Islet precursor cell (in vitro differentiated cells): ENCODE results near the gene ANKRD13B.

Source experiments
- DNase-seq: peaks from one replicate; pipeline ENCODE4 v3.0.0-alpha.2; 2018

ANKRD13B gene

DNA sequence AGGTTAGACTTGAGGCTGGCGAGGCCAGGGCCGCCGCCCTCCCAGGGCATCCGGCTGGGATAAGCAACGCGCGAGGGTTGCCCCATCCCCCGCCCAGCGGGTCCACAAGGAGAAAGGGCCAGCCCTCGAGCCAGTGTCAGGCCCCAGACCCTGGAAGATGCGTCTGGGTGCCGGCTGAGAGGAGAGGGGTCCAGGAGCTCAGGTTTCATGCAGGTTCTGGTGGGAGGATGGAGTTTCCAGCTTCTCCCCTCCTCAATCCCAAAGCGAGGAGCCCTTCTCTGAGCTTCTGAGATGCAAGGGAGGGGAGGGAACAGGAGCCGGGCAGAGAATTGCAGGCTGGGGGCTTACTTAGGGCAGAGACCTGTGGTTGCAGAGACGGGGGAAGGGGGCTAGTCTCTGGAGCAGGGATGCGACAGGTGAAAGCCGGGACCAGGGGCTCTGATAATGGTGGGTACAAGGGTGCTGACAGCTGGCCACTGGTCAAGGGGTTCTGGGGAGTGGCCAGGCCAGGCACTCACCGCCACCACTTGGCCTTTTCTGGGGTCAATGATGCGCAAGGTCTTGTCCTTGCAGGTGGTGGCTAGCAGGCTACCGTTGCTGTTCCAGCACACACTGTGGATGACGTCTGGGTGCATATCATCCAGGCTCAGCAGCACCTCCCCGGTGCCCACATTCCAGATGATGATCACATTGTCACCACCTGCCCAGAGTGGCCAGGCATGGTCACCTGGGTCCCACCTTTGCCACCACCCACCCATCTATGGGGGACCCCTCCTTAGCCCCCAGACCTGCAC, 25.5 kb downstream of the ANKRD13B start:
- DNase-seq = no peak

GRCh38 chr17:29619251-29619650, 26.3 kb downstream of the ANKRD13B start:
- peak; percentile 63 for DNase-seq

GRCh38 chr17:29620271-29620670, 27.3 kb downstream of the ANKRD13B start:
- DNase-seq = peak; percentile 92

DNA sequence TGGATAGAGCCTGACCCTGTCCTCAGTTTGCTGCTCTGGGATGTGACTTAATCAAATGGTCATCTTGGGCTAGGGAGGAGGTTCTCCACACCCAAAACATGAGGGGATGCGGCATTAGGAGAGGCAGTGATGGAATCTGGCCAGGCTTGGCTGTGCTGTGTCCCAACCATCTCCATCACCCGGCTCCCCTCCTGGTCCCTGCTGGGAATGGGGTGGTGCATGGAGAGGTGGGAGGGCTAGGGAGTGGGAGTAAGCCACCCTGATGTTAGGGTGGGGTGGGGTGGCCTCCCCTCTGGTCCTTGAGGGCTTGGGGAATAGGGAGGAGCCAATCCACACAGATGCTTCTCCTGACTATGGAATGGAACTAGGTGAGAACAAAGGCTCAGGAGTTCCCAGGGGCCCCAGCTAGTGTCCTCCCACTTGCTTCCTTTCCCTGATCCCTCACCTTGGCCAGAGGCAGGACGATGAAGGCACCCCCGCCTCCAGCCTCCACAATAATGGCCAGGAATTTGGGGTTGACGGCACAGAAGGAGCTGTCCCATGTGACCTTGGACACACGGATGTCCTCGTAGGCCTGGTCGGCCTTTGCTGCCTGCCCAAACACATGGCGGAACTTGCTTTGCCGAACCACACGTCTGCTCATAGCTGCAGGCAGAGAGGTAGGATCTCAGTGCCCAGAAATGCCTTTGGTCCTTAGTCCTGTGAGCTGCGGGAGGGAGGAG, 28.0 kb downstream of the ANKRD13B start:
- no peak for DNase-seq

GRCh38 chr17:29621751-29622194, 28.8 kb downstream of the ANKRD13B start:
- no peak for DNase-seq

DNA sequence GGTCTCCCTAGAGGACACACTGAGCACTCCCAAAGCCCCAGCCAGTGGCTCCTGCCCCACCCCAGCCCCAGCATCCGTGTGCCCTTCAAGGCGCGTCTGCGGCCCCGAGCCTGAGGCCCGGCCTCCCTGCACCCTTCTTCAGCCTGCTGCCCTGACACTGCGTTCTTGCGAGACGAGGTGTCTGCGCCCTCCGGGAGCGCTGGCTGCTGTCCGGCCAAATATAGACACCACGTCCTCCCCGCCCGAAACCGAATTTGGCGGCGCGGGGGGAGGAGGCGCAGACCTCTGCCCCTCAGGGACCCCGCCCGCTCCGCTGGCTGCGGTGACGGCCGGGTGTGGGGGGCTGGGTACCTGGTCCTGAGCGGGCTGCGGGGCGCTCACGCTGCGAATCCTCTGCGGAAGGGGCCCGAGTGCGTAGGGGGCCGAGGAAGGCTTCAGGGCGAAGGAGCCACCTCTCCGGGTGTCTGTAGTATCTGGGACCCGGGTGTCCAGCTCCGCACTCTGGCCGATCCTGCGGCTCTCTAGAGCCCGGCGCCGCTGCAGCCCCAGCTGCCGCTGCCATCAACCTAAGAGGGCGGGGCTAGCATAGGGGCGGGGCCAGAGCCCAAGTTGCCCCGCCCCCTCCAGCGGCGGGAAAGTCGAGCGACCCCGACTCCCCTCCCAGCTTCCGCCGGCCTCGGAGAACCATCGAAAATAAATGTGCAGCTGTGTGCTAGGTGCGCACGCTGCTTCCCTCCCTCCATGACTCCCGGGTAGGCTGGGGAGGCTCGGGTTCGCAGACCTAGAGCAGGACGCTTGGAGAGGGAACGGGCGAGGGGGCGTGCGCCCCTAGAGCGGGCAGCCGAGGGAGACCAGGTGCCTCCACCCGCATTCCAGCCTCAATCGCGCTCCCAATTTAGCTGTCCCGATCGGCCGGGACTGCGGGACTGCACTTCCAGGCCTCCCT, 29.7 kb downstream of the ANKRD13B start, which contains the start of gene CORO6:
Gene CORO6, minus strand, starts transcription at position 576 of the 946 bp plus-strand sequence. CDS start 1,491 bp downstream, outside the sequence.
- DNase-seq = peak; percentile 91

DNA sequence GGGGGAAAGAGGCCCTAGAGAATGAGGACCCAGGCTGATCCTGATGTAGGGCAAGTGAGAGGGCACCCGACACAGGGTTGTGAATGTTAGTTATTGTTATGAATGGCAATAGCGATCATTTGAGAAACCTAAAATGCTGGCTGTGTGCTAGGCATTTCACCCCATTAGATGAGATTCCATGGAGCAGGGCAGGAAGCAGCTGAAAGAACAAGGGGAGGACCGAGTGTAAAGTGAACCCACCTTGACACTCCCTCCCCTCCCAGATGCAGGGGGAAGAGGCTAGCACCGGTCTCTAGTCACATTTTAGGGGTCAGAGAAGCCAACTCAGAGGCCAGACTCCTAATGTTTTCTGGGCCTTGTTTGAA, 30.3 kb downstream of the ANKRD13B start:
- no peak for DNase-seq

GRCh38 chr17:29624586-29624985, 31.7 kb downstream of the ANKRD13B start:
- DNase-seq = no peak

GRCh38 chr17:29625037-29625750, 32.3 kb downstream of the ANKRD13B start:
- DNase-seq = no peak

DNA sequence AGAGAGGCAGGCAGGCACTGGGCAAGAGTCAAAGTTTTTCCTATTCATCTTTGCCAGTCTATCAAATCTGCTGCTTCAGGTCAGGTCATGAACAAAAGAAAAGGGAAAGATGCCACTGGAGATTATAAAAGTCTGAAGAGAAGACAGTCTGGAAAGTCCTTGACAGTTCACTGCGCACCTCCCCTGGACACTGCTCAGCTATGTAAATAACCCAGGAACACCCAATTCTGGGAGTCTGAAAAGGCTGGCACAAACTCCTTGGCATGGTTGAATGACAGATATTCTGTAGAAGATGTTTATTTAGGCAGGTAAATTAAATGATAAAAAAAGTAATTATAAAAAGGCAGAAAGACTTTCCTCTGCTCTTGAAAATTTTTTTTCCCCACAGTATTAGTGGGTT, 35.0 kb downstream of the ANKRD13B start:
- DNase-seq = no peak

DNA sequence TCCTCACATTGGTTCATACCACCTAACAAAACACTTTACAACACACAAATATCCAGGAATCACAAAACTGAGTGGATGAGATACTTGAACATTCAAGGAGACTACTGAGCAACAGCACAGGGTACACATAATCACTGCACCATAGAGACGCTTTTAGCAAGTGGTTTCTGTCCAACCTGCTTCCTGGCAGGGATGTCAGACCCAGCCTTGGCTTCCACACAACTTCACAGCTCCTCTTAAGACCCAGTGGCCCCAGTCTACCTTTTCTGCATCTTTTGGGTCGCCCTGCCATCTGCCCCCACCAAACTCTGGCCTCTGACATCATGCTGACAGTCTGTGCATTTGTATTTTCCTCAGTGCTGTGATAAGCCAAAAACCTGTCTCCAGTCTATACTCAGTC, 35.7 kb downstream of the ANKRD13B start:
- DNase-seq = no peak

- DNase-seq = no peak
These were observed 36.9 kb downstream of the ANKRD13B start for GRCh38 chr17:29629839-29630238.

- no peak for DNase-seq
These were observed 37.8 kb downstream of the ANKRD13B start for GRCh38 chr17:29630630-29631193.

DNA sequence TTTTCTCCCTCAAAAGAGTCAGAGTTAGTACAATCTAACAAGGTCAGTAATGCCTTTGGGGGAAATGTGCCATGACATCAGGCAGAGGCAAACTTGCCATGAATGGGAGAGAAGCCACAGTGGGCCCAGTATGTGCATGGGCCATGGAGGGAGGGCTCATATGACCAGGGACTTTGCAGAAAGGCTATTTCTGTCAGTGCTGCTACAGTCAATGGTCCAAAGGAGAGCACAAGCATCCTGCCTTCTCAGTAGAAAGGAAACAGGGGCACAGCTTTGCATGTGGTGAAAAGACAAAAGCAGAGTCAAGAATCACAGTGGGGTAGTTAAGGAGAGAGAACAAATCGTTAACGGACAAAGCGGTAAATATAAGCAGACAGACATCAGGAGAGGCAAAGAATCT, 41.0 kb downstream of the ANKRD13B start:
- no peak for DNase-seq

DNA sequence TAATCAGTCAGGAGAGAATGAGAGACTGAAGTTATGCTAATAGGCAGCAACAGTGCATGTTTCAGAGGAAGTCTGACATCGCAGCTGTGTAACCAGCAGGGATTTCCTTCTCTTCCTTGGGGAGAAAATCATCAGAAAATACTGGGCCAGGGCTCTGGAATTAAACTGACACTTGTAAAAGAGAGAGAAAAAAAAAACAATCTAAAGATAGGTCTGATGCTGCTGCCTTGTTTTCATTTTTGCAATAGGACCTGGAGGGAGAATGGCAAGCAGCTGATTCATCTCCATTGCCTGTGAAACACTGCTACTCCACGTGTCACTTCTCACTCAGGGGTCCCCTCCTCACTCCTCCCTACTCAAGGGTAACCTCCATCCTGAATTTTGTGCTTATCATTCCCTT, 47.5 kb downstream of the ANKRD13B start:
- no peak for DNase-seq

- DNase-seq = no peak
These were observed 48.2 kb downstream of the ANKRD13B start for GRCh38 chr17:29640981-29641642.

DNA sequence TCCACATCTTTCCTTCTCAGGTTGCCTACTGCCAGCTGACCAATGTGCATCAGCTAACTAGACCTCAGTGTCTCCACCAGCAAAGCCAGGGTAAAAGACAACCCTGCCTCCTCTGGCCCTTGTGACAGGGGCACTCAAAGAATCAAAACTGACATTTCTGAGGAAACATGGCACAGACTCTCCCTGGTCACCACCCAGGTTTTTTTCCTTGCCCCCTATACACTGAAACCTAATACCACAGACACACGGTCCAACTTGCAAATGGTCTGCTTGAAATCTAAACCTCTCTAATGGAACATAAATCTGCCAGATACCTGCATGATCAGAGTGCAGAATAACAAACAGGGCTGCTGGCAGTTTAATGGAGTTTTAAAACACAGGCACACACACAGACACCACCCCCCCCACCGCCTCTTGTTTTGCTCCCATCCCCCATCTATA, 49.3 kb downstream of the ANKRD13B start:
- no peak for DNase-seq

DNA sequence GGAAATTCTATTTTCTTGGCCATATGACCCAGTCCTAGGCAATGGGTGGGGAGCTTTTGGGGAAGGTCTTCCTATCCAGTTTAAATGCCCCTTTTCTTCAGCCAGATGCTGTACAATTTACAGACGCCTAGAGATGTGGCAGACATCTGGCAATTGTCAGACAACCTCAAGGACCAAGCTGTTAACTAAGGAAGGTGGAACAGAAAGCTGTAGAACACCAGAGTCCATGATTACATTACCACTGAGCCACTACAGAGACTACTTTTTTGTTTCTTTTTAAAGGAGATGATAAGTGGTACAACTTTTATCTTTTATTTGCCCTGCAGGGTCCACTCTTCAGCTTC, 50.9 kb downstream of the ANKRD13B start:
- DNase-seq = no peak

- no peak for DNase-seq
These were observed 52.7 kb downstream of the ANKRD13B start for GRCh38 chr17:29645515-29646051.

DNA sequence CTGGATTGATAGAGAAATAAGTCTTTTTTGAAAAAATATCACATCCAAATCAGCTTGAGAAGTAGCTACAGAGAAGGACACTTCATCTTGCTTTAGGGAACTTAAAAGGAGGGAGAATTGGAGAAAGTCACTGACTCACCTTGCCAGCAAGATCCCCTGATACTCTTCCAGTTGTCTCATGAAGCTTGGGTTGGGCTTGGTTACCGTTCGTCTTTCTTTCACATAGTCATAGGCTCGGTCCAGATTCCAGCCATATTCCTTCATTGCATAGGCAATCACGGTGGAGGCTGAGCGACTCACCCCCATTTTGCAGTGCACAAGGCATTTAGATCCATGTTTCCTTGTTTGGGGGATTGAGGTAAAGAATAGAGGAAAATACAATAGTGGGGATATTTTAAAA, 55.1 kb downstream of the ANKRD13B start:
- DNase-seq = no peak

- DNase-seq = no peak
These were observed 56.4 kb downstream of the ANKRD13B start for GRCh38 chr17:29649359-29649758.
